Neural crest cell (in vitro differentiated cells): ENCODE measurements around the gene PPIE. TPM values are rescaled to one million over a fixed set of nuclear protein-coding genes. Genes with fewer than 3 reads are reported as not detected.

Source experiments
- DNase-seq: peaks from one replicate; pipeline ENCODE4 v3.0.0; 2021; ENCODE audit warnings: low read depth, mixed read lengths, low spot score
- H3K27ac Mint-ChIP-seq: one replicate; pipeline ENCODE4 v1.8.0; 2021; ENCODE audit warnings: mild to moderate bottlenecking, mixed read lengths; ENCODE audit not compliant: unreplicated experiment
- H3K27me3 Mint-ChIP-seq: 2 replicates; pipeline ENCODE4 v1.8.0; 2021; ENCODE audit warnings: low read depth, mild to moderate bottlenecking, mixed read lengths
- H3K36me3 Mint-ChIP-seq: 2 replicates; pipeline ENCODE4 v1.8.0; 2021; ENCODE audit warnings: low read depth, mild to moderate bottlenecking, mixed read lengths
- H3K4me1 Mint-ChIP-seq: 2 replicates; pipeline ENCODE4 v1.8.0; 2021; ENCODE audit warnings: mixed read lengths
- H3K4me3 Mint-ChIP-seq: one replicate; pipeline ENCODE4 v1.8.0; 2021; ENCODE audit warnings: mild to moderate bottlenecking, mixed read lengths
- H3K9me3 Mint-ChIP-seq: 2 replicates; pipeline ENCODE4 v1.8.0; 2021; ENCODE audit warnings: mixed read lengths
- long read RNA-seq: library from polyadenylated mRNA; unstranded; transcript quantifications from one replicate; pipeline ENCODE4 v2.0.0, GENCODE V29; 2020
- total RNA-seq: library from RNA; stranded (reverse); gene quantifications from 2 replicates; pipeline ENCODE4 v1.2.1, GENCODE V29; 2021
- TF ChIP-seq, protein P1 (sequence below): fragments of 200-600 bp; sonication (generic); conservative IDR thresholded peaks from 2 replicates; pipeline ENCODE4 v1.5.0; 2021; ENCODE audit warnings: antibody characterized with exemption, mild to moderate bottlenecking

The PPIE gene
- total RNA-seq: 51.3 and 56.2 TPM in 2 replicates
- long read RNA-seq, transcript PPIE-202 (10 exons, 1,079 nt): minor isoform, 8 of 145 reads
- long read RNA-seq, transcript PPIE-201 (10 exons, 1,277 nt): major isoform, 85 of 145 reads
- long read RNA-seq, partial matches to known transcripts: 4 of 145 reads
- long read RNA-seq, other reads (novel, unspliced or antisense): 45 of 145 reads

DNA sequence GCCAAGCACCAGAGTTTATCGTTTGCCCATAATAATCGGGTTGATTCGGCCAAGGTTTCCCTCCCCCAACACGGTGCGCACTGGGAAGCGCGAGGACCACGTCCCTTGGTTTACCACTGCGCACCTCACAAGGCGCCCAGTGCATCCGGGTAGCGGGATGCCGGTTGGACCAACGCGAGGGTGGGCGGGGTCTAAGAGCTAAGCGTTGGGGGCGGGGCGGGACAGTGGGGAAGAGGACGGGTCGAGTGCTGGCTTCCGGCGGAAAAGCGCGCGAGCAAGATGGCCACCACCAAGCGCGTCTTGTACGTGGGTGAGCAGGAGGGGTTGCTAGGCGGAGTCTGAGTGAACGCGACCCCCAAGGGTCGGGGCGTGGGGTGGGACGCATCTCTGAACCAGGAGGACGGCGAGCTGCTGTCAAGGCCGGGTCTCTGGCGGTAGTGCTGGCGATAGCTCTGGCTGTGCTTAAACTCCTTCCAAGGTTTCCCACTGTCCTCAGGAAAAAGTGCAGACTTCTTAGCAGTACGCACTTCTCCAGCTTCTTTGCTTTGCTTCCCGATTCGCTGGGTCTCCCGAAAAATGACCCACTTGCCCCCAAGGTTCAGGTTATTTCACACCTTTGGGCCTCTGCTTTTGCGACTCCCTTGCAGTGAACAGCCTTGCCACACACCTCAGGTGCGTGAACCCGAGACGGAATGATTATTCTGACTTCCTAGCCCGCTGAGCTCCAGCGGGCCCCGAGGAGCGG lies at the start of gene PPIE:
Gene PPIE, plus strand, starts transcription at position 261 of the 745 bp plus-strand sequence. Its CDS starts 19 bp downstream, at position 280.
- Mint-ChIP-seq H3K27me3 (peaks cover 40% of the 10 kb centered on the region), H3K27ac (peak within 1 kb of the TSS; percentile 91), H3K4me3 (peak within 1 kb of the TSS; percentile 97), H3K36me3 (no peaks in the 10 kb centered on the region), H3K9me3 (no peaks in the 10 kb centered on the region), H3K4me1 (peaks cover 27% of the 10 kb centered on the region)
- DNase-seq: peak; percentile 84
- TF ChIP-seq, protein P1, sequence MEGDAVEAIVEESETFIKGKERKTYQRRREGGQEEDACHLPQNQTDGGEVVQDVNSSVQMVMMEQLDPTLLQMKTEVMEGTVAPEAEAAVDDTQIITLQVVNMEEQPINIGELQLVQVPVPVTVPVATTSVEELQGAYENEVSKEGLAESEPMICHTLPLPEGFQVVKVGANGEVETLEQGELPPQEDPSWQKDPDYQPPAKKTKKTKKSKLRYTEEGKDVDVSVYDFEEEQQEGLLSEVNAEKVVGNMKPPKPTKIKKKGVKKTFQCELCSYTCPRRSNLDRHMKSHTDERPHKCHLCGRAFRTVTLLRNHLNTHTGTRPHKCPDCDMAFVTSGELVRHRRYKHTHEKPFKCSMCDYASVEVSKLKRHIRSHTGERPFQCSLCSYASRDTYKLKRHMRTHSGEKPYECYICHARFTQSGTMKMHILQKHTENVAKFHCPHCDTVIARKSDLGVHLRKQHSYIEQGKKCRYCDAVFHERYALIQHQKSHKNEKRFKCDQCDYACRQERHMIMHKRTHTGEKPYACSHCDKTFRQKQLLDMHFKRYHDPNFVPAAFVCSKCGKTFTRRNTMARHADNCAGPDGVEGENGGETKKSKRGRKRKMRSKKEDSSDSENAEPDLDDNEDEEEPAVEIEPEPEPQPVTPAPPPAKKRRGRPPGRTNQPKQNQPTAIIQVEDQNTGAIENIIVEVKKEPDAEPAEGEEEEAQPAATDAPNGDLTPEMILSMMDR: no peak

DNA sequence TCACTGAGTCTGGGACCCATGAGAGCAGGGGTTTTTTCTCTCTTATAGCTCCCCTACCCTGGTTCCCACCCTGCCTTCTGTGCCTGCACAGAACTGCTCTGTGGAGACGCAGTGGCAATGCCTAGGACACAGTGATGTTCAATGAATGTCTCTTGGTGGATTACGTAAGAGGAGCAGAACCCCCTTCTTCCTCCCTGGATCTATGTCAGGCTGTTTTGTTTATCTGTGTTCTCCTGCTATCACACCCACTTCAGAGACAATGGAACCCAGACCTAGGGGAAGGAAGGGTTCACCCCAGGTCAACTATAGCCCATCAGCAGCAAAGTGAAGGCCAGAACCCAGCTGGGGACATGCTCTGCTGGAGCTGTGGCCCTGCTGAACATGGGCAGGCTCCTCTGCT lies 49.5 kb upstream of the PPIE start:
- DNase-seq: no peak
- Mint-ChIP-seq H3K27ac (no peak overlapping the region), H3K4me3 (no peak overlapping the region), H3K4me1 (peaks cover 15% of the 10 kb centered on the region), H3K36me3 (no peaks in the 10 kb centered on the region), H3K27me3 (peaks cover 89% of the 10 kb centered on the region), H3K9me3 (no peaks in the 10 kb centered on the region)
- TF ChIP-seq, protein P1: no peak

DNA sequence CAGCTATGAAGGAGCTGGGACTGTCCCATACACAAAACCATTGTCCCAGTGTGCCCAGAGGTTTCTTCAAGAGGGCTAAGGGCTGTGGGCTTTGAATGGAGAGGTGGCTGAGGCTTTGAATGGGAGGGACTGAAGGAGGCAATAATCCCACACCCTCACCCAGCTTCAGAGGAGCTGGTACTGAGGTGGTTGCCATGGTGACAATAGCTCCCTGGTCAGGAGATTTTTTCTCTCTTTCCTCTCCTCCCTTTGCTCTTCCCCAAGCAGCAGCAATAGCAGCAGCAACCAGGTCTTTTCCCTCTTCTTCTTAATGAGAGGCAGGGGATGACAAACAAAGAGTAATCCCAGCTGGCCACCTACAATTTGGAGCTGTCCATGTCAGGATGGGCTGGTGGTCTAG lies 49.0 kb upstream of the PPIE start:
- TF ChIP-seq, protein P1: no peak
- Mint-ChIP-seq H3K36me3 (no peaks in the 10 kb centered on the region), H3K4me1 (peaks cover 15% of the 10 kb centered on the region), H3K9me3 (no peaks in the 10 kb centered on the region), H3K4me3 (no peak overlapping the region), H3K27me3 (peaks cover 91% of the 10 kb centered on the region), H3K27ac (no peak overlapping the region)
- DNase-seq: no peak

DNA sequence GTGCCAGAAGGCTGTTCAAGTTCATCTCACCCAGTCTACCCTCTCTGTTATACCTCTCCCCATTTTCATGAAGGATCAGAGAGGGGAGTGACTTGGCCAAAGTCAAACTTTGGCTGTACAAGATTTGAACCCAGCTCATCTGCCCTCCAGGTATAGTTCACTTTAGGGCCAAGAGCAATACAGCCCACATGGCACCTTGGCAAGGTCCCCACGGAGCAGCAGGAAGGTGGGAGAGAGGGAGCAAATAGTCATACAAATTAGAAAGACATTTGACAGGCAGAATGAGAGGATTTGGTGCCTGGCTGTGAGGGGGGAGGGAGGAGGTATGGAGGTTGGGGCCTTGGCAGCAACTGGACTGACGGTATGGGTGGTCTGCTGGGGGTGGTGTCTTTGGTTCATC lies 48.5 kb upstream of the PPIE start:
- peak overlapping the region; percentile 40 for H3K4me3 Mint-ChIP-seq
- H3K36me3 Mint-ChIP-seq: no peaks in the 10 kb centered on the region
- no peaks in the 10 kb centered on the region for H3K9me3 Mint-ChIP-seq
- no peak for DNase-seq
- H3K4me1 Mint-ChIP-seq: peaks cover 15% of the 10 kb centered on the region
- TF ChIP-seq, protein P1: no peak
- H3K27ac Mint-ChIP-seq: no peak overlapping the region
- H3K27me3 Mint-ChIP-seq: peaks cover 91% of the 10 kb centered on the region

DNA sequence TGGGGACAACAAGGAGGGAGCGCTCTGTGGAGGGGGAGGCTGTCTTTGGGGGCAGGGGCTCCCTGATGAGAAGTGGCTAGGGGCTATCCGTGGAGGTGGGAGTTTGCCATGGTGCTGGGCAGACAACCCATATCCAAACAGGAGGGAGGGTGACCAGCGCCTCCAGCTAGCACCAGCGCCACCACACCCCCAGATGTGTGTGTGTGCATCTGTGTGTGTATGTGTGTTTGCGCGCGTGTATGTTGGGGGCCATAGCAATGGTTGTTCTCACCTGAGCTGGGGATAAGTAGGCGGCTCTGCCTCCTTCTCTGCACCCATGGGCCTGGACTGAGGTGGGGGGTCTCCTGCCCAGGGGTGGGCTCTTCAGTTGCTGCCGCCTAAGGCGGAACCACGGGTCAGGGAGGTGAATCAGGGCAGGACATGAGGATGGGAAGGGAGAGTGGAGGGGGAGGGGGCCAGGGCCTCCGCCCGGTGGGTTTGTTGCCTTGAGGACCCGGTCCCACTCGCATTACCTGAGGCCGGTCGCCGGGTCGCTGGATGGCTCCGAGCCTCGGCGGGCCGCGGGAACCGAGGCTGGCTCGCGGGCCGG lies 47.8 kb upstream of the PPIE start:
- Mint-ChIP-seq H3K27ac (no peak overlapping the region), H3K9me3 (no peaks in the 10 kb centered on the region), H3K36me3 (no peaks in the 10 kb centered on the region), H3K4me1 (peaks cover 15% of the 10 kb centered on the region), H3K27me3 (peaks cover 97% of the 10 kb centered on the region), H3K4me3 (peak overlapping the region; percentile 69)
- DNase-seq: no peak
- TF ChIP-seq, protein P1: no peak
